Kidney glomerular epithelial cell (primary cell): ENCODE results near the gene DTX1.

Experiments used
- DNase-seq: peaks from one replicate; lab custom pipeline; 2025; lab: John Stamatoyannopoulos, UW

DTX1 gene

DNA sequence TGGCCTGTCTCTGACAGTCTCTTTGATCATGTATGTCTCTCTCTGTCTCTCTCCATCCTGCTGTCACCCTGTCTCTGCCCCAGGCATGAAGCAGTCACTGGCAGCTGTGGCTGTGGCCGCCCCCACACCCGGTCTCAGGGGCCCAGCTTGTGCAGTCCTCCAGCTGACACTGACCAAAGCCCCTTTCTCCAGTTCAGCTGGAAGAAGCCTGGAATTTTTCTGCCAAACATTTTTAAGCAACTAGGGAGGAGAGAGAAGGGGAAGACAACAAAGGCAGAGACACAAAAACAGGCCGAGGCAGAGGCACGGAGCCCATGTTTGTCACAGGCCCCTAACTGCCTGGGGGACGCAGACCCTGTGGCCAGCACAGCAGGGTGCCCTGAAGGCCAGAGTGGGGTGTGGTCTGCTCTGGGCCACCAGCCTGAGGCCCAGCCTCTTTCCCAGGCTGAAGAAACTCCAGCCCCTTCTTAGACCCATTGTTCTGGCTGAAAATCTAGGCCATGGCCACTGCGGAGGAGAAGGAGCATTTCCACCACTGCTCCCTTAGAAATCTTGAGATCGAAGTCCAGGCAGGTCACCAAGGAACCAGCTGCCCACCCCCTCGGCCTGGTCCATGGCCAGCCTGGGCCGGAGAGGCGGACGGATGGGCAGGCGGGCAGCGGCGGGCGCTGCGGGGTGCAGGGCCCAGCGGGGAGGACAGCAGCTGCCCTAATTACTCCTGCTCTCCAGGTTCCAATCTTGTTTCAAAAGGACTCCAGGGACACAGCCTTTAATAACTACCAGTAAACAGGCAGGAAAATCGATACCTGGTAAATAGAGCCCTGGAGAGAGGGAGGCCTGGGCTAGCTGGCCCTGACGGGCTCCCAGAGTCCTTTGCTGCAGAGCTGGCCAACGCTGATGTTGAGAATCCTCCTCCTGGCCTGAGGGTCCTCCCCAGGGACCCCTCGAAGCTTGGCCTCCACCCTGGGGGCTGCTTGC lies 14.9 kb downstream of the DTX1 start:
- DNase-seq = no peak

DNA sequence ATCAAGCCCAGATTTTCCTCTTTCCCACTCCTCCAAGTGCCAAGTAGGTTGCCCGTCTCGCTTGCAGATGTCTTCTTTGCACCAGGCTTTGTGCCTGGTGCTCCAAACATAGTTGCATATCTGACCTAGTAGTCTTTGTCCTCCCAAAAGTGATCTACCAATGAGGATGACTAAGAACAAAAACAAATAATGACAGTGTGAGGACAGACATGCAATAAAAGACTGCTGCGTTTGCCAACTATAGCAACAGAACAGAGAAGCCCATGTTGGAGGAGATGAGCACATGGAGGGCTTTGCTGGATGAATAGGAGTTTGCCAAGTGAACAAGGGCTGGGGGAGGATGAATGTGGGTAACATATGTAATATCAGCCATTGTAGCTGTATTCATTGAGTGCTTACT lies 15.6 kb downstream of the DTX1 start:
- no peak for DNase-seq

DNA sequence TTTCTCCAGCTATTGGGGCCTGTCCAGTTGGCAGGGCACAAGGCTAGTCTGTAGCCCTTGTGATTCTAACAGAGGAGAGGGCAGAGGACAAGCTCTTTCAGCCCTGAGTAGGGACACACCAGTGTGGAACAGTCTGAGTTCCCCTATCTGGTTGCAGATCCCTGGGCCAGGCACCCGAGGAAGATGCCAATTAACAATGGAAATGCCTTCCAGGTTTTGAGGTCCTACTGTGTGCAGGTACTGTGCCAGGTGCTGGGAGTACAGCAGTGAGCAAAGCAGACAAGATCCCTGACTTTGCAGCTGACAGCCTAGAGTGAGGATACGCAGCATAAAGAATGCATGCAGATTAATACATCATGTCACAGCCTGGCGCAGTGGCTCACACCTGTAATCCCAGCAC lies 17.1 kb downstream of the DTX1 start:
- DNase-seq = no peak

DNA sequence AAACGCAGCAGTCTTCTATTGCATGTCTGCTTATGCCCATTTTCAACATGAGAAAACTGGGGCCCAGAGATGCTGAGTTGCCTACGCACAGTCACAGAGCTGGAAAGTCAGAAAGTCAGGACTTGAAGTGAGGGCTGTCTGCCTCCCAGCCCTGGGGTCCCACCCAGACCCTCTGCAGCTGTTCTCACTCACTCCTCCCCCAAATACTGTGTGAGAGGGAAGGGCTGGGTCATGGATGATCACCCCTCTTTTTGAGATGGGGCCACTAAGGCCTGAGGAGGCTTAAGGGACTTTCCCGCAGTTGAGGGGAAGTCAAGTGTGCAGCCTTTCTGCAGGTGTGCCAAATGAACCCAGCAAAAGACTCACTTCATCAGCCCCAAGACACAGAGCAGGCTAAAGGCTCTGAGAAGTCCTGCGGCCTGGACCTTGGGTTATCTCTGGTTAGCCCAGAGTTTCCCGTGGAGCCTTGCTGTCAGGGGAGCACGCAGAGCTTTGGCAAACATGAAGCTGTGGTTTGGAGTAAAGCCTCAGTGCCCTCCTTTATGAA lies 18.7 kb downstream of the DTX1 start:
- no peak for DNase-seq

DNA sequence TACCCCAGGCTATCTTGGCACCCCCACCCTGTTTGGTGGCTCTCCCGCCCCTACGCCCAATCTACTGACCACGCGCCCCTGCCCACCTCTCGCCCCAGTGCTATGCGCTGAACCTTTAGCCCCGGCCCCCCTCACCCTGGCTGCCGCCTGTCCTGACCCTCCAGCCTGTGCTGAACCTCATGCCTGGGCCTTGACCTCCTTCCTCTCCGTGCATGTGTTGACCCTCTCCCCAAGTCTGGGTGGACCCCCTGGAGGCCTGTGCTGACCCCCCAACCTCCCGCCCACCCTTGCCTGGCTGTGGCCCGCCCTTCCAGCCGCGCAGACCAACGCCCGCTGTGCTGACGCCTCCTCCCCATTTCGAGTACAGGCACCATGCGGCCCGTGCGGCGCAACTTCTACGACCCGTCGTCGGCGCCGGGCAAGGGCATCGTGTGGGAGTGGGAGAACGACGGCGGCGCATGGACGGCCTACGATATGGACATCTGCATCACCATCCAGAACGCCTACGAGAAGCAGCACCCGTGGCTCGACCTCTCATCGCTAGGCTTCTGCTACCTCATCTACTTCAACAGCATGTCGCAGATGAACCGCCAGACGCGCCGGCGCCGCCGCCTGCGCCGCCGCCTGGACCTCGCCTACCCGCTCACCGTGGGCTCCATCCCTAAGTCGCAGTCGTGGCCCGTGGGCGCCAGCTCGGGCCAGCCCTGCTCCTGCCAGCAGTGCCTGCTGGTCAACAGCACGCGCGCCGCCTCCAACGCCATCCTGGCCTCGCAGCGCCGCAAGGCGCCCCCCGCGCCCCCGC lies 20.7 kb downstream of the DTX1 start:
- DNase-seq = no peak

DNA sequence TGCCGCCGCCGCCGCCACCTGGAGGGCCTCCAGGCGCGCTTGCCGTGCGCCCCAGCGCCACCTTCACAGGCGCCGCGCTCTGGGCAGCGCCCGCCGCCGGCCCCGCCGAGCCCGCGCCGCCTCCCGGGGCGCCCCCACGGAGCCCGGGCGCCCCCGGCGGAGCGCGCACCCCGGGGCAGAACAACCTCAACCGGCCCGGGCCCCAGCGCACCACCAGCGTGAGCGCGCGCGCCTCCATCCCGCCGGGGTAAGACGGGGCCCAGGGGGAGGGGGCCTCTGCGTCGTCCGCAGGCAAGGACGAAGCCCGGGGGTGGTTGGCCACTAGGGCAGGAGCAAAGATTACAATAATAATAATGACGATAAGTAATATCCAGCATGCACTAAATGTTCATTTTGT lies 21.3 kb downstream of the DTX1 start:
- DNase-seq = no peak

DNA sequence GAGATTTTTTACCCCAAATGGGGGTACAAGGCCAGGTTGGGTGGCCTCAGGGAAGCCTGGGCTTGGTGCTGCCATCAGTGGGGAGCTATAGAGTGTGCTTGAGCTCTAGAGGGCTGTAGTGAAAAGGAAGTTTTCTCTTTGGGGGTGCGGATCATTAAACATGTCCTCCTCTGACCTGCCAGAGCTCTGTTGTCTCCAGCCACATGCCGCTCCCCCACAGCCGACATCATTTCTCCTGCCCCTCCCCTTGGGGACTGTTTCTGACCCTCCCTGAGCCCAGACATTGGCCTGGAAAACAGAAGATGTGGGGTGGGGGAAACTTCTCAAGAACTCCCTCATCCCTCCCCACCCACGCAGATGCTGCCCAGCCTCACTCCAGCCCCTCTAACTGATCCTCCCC lies 25.3 kb downstream of the DTX1 start:
- no peak for DNase-seq

DNA sequence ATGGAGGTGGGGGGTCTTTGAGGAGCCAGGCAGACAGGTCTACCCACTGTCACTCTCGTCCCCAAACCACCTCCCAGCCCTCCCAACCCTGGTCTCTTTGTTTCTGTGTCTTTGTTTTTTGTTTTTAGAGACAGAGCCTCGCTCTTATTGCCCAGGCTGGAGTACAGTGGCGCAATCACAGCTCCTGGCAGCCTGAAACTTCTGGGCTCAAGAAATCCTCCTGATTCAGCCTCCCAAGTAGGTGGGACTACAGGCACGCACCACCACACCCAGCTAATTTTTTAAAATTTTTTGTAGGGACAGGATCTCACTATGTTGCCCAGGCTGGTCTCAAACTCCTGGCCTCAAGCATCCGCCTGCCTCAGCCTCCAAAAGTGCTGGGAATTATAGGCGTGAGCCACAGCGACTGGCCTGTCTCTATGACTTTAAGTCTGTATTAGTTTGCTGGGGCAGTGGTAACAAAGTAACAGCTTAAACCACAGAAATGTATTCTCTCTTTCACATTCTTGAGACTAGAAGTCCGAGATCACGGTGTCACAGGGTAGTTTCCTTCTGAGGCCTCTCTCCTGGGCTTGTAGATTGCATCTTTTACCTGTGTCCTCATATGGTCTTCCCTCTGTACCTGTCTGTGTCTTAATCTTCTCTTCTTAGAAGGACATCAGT lies 26.1 kb downstream of the DTX1 start:
- no peak for DNase-seq

DNA sequence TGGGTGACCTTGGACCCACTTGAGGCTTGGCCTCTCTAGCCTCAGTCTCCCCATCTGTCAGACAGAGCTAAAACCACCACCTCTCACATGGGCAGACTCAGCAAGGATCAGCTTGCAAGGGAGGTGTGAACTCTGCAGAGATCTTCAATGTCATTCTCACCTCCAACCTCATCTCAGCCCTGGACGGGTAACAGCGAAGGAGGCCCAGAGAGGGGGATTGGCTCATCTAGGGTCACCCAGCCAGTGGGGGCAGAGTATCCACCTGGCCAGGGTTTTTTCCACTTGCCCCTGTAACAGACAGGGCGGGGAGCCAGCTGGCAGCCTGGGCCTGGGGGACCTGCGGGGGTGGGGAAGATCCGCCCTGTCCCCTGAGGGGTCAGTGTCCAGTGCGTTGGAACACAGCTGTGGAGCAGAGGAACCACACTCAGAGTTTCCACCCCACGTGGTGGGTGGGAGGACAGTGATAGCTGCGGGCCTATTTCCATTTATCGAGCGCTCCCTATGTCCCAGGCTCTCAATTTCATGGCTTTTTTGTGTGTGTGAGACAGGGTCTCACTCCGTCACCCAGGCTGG lies 27.4 kb downstream of the DTX1 start:
- DNase-seq = no peak

DNA sequence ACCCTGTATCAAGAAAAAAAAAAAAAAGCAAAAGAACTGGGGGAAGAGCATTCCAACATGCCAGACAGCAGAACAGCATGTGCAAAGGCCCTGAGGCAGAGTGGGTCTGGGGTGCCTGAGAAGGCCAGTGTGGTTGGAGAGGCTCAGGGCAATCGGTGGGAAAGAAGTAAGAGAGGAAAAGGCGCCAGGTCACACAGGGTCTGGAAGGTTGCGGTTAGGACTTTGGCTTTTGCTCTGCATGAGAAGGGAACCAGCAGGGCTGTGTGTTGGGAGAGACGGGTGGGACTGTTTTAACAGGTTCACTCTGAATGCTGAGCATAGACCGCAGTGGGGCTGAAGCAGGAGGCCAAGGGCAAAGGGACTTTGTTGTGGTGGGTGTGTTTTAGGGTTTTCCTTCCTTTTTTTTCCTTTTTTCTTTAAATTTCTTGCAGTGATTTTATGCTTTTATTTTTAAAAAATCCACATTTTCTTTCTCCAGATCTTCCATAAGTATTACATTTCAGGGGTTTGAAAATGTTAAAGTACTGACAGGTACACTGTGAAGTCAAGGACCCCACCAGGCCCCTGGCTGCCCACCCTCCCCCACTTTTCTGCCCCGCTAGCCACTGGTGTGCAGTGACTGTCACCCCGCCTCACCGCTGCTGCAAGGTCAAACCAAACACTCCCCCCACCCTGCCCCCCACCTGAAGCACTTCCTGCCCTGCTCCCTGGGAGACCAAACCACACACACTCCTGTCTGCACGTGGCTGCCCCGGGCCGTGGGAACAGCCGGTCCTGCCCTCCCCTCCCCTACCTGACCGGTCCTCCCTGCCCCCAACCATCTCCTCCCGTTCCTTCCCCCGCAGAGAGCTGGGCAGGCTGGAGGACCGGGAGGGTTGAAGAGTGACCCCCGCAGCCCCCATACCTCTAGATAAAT lies 30.0 kb downstream of the DTX1 start:
- peak; percentile 68 for DNase-seq

DNA sequence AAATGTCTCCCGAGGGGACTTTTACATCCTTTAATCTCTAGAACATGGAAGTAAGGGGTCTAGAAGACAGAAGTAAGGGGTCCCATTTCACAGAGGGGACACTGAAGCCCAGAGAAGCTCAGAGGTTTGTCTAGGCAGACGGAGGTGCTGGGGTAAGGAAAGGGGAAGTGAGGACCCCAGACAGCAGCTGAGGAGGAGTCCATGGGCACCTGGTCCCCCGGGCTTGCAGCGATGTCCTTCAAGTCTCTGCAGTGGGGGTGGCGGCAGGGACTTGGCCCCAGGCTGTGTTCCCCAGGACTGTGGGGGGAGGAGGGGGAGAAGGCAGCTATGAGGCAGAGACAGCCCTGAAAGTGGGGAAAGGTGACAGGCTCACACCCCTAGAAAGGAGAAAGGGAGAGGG lies 30.7 kb downstream of the DTX1 start:
- no peak for DNase-seq

DNA sequence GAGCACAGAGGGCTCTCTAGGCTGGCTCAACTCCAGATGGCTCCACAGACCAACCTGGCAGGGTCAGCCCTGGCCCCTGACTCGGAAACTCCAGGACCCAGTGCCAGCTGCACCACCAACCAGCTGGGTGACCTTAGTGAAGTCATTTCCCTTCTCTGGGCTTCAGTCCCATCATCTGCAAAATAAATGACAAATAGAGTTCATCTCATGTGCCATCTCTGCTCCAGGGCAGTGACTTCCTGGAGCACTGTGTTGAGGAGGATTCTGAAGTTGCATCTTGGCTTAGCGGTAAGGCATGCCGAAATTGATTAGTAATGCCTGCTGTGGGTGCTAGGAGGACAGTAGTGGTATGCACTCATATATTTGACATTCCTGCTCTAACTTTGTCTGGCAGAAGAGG lies 31.5 kb downstream of the DTX1 start:
- DNase-seq = no peak

DNA sequence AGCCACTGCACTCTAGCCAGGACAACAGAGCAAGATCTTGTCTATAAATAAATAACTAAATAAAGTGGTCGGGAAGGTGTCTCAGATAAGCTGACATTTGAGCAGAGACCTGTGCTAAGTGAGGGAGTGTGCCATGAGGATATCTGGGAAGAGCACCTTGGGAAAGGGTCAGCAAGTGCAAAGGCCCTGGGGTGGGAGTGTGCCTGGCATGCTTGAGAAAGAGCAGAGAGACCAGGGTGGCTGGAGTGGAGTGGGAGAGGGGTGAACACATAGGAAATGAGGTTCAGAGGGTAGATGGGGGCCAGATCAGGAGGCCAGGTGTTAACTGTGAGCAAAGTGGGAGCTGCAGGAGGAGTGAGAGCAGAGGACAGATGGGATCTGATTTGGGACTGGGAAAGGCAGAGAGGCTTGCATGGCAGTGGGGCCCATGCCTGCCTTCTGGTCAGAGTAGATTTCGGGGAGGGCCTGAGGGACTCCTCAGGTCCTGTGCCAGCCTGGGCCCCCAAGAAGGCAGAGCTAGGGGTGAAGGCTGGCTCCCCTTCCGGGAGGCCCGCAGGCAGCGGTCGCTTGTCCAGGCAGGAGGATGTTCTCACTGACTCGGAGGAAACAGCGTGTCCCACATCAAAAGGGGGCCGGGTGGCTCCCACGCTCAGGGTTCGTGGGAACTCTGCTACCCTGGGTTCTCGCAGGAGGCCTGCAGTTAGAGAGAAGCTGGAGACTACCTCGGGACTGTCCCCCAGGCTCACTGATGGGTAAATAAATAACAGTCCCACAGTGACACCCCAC lies 32.6 kb downstream of the DTX1 start:
- no peak for DNase-seq

DNA sequence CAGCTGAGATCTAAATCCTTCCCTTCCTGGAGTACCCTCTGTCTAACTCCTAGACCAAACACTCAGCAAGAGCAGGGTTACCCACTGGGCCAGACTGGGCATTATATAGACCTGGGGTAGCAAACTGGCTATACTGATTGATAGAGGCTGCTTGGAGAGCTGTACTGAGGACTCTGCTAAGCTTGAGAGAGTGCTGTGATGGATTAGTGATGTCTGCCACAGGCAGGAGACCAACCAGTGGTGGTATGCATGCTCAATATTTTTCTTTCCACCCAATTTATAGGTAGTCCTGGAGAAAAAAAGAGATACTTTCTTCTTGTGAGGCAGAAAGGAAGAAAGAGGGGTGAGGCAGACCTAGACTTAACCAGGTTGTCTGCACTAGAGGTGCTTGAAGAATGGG lies 33.3 kb downstream of the DTX1 start:
- no peak for DNase-seq

DNA sequence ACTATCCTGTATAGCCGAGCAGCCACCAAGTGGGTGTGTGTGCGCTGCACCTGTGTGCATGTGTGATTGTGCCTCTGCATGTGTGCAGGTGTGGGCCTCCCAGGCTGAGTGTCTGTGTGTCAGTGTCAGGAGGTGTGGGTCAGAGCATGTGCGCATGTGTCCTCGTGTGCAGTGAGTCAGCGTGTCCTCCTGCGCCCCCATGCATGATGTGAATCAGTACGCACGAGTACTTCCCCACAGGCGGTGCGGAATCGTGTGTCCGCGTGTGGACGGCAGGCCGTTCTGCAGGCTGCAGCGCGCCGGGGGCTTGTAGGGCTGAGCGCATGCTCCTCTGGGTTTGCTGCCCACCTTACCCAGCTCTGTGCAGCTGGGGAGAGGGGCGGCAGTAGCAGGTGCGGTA lies 34.2 kb downstream of the DTX1 start:
- no peak for DNase-seq

DNA sequence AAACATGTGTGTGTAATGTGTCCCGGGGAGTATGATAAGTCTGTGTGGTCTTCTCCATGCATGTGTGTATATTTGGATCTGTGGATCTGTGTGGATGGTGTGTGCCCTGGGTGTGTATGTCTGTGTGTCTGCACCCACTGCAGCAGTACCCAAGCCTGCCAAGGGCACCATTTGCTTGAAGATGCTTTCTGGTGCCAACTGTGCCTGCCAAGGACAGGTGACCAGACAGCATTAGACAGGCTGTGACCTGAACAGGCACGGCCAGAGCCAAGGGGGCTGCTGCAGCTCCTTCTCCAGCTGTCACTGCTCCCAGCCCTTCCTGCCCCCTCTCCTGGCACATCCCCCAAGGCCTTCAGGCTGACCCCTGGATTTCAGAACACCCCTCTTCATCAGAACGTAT lies 35.0 kb downstream of the DTX1 start:
- DNase-seq = no peak

DNA sequence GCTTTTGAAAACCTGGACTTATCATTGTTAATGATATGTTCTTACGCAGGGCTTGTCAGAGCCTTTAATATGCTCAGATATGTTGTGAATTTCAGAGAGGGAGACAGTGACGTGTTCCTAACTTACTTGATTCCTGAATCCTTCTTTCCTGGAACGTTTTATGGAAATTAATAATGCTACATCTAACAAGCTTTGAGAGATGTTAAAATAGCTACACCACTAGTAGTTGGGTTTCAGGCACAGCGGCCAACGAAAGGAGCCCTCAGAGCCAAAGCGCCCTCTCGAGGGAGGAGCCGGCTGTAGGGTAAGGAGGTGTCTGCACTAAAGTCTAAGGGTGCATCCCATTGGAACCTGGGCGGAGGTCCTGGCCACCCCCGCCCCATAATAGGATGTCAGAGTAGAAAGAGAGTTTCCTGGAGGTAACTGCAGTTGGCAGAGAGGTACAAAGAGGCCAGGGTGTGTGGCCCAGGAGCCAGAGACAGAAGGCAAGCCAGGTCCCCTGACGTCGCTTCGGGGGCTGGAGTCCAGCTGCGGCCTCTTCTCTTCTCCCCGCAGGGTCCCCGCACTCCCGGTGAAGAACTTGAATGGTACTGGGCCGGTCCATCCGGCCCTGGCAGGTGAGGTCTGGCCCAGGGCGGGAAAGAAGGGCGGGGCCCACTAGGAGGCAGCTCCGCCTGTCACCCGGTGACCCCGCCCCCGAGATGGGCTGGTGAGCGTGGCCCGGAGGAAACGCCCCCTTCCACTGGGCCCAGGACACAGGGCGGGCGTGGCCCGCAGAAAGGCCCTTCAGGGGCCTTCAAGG lies 36.3 kb downstream of the DTX1 start:
- DNase-seq = no peak

DNA sequence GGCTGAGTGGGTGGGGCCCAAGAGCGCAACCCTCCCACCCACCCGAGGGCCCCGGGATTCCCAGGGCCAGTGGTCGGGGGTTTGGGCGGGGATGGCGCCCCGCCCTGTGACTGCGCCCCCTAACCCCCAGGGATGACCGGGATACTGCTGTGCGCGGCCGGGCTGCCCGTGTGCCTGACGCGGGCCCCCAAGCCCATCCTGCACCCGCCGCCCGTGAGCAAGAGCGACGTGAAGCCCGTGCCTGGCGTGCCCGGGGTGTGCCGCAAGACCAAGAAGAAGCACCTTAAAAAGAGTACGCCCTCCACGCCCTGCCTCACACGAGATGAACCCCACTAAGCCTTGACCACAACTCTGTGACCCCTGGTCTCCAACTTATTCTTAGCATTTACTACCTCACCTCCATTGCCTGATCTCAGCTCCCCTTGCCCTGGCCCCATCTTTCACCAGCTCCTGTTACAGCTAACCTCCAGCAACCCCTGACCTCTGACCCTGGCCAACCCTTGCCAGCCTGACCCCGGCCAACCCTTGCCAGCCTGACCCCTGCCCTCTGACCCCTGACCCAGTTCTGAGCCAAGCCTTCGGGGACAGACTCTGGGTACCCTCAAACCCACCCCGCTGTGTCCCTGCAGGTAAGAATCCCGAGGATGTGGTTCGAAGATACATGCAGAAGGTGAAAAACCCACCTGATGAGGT lies 37.0 kb downstream of the DTX1 start:
- no peak for DNase-seq

DNA sequence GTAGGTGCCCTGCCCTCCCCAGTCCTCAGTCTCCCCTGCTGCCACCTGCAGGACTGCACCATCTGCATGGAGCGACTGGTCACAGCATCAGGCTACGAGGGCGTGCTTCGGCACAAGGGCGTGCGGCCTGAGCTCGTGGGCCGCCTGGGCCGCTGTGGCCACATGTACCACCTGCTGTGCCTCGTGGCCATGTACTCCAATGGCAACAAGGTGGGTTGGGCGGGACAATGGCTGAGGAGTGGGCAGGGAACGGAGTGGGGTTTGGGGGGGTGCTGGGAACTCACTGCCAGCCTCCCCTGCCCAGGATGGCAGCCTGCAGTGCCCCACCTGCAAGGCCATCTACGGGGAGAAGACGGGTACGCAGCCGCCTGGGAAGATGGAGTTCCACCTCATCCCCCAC lies 38.2 kb downstream of the DTX1 start:
- no peak for DNase-seq
